HG03460 (cell line): ENCODE data around the gene TRIM74.
"Not testable (repeated sequence)": the region's sequence is repeated elsewhere in the genome, so short reads cannot be mapped to it uniquely, and the experiment has no call there.

Experiments
- ATAC-seq: cut with Tn5 transposase; IDR thresholded peaks from one replicate; pipeline ENCODE4 v1.9.1; 2021; ENCODE audit not compliant: unreplicated experiment

TRIM74 gene

DNA sequence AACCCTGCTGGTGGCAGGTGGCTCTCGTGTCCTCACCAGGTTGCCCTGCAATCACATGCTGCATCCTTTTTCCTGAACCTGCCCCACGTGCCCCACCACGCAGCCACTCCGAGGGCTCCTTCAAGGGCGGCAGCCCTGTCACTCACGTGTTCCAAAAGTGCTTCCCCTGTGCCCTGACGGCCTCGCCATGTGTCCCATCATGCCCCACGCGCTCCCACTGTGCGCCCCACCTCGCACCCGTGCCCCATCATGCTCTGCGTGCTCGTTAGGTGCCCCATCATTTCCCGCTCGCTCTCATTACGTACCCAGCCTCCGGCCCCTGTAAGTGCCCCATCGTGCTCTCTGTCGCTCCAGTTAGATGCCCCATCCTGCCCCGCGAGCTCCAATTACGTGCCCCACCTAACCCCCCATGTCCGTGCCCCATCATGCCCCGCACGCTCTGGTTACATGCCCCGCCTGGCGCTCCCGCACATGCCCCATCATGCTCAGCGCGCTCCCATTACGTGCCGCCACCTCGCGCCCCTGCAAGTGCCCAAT lies at the start of gene TRIM74:
Gene TRIM74 (minus strand): TSS at position 487 of the 537 bp plus-strand sequence. CDS start 3,309 bp downstream, outside the sequence.
- not testable (repeated sequence) for ATAC-seq

DNA sequence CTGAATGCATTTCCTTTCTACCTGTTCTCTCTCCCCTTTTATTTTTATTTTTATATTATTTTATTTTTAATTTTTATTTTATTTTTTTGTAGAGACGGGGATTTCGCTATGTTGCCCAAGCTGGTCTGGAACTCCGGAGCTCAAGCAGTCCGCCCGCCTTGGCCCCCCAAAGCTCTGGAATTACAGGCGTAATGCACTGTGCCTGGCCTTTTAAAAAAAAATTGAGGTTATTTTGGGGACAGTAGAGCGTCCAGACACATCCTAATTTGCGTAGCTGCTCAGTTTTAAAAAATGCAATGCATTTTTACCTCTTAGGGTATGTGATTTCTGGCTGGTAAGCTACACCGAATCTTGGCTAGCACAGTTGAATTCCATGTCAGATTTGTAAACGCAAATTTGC lies 37.2 kb upstream of the TRIM74 start:
- not testable (repeated sequence) for ATAC-seq

DNA sequence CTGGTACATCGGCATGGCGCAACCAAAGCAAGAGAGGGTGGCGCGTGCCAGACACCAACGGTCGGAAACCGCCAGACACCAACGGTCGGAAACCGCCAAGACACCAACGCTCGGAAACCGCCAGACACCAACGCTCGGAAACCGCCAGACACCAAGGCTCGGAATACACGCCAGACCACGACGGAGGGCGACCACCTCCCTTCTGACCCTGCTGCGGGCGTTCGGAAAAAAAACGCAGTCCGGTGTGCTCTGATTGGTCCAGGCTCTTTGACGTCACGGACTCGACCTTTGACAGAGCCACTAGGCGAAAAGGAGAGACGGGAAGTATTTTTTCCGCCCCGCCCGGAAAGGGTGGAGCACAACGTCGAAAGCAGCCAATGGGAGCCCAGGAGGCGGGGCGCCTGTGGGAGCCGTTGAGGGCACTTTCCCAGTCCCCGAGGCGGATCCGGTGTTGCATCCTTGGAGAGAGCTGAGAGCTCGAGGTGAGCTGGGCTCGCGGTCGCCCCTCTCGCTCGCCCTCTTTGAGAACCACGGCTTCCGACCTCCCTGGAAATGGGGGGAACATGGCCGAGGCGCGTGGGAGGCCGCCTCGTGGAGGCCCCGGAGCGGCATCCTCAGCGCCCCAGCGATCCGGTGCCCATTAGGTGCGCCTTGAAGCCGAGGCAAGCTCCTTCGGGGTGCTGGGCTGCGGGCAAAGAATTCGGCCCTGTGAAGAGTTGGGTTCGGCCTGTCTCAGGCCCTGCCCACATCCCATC lies 36.6 kb upstream of the TRIM74 start:
- peak; percentile 77 for ATAC-seq

DNA sequence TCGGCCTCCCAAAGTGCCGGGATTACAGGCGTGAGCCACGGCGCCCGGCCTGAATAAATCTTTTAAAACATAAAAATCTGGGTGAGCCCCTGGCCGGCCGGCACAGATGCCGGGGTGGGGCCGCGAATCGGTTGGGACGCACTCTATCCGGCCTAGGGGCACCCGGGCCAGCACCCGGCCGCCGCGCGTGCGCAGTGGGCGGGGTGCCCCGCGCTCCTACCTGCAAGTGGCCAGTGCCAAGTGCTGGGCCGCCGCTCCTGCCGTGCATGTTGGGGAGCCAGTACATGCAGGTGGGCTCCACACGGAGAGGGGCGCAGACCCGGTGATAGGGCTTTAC lies 36.1 kb upstream of the TRIM74 start:
- ATAC-seq = peak; percentile 82

DNA sequence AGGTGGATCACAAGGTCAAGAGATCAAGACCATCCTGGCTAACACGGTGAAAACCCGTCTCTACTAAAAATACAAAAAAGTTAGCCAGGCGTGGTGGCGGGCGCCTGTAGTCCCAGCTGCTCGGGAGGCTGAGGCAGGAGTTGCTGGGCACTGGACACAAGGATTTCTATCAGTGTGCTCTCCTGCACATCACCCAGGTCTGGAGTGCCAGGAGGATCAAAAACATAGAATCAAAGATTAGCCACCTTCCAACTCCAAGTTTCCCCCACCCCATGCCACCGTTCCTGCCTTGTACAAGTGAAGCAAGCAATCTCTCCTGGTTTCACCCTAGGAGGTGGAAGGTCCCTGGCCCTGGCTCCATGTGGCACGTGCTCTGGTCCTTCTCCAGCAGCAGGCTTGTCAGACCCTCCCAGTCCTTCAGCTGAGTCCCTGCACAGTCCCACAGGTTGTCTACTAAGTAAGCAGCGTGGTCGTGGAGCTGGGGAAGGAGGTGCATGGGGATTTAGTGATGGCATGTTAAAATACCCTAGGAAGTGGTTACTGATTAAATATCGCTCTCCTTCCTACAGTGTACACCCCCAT lies 28.7 kb upstream of the TRIM74 start:
- ATAC-seq = not testable (repeated sequence)

DNA sequence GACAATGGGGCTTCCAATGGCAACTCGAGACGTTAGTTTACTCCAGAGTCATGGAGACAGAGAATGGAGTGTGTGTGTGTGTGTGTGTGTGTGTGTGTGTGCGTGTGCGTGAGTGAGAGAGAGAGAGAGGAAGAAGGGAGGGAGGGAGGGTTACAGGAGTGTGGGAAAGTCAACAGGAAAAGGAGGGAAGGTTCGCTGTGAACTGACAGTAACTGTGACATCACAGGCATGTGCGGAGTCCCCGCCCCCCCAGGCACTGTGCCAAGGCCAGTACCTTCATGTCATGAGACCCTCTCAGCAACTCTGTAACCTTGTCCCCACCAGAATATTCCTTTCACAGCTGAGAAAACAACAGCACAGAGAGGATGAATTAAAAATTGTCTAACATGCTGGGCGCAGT lies 28.2 kb upstream of the TRIM74 start:
- not testable (repeated sequence) for ATAC-seq

DNA sequence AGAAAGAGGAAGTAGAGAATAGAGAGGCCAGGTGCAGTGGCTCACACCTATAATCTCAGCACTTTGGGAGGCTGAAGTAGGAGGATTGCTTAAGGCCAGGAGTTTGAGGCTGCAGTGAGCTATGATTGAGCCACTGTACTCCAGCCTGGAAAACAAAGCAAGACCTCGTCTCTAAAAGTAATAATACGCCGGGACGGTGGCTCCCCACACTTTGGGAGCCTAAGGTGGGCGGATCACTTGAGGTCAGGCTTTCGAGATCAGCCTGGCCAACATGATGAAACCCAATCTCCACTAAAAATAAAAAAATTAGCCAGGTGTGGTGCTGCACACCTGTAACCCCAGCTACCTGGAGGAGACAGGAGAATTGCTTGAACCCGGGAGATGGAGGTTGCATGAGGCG lies 26.2 kb upstream of the TRIM74 start:
- ATAC-seq = not testable (repeated sequence)

DNA sequence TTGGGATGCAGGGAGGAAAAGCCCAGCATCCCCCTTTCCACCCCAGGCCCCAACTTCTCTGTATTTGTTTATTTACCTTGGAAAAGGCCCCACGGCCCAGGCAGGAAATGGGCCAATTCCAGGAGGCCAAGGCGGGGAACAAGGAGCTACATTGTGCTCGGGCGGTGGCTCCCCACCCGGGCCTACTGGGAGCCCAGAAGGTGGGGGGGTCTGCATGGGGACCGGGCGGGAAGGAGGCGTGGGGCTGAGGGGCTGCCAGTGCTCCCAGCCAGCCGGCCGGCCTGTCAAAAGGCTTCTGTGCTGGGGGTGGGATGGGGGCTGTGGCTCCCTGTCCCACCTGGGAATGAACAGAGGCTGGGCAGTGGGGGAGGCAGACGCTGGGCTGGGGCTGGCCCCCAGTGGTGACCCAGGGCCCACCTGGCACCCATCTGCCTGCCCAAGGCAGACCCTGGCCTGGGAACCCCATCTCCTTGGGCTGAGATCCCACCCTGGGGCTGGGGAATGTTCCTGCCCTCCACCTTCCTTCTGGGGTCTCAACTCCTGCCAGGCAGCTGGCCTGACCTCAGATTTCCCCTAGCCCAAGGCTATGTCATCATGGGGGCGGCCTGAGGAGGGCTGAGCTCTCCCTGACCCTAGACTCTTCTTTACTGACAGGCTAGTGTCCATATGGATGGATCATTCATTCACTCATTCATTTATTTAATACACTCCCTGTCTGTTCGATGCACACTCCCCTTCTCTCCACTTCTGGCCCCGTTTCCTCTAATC lies 21.1 kb upstream of the TRIM74 start:
- ATAC-seq = not testable (repeated sequence)

DNA sequence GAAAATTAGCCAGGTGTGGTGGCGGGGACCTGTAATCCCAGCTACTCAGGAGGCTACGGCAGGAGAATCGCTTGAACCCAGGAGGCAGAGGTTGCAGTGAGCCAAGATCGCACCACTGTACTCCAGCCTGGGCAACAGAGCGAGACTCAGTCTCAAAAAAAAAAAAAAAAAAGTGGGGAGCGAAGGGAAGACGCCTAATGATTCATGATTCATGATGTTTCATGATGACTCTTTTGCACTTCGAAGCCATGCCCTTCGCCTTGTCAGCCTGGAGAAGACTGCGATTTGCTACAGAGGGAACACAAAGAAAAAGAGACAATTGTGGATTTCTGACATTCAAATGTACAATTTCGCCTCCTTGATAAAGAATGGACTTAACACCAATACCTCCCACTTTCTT lies 12.8 kb upstream of the TRIM74 start:
- ATAC-seq = not testable (repeated sequence)

DNA sequence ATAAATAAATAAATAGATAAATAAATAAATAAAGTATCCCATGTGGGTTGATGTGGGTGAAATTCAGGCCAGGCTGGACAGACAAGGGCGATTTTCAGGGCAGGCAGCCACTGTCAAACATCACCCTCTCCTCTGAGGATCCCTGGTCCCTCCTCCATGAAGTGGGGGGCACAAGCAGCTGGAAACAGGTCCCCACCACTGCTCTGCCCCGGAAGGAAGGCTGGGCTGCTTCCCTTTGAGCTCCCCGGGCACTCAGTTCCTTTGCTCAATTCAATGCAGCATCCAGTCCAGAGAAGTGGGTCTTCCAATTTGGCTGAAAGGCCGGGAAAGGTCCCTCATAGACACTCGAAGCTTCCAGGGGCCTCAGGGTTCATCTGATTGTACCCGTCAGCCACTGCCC lies 11.1 kb upstream of the TRIM74 start:
- ATAC-seq = not testable (repeated sequence)

DNA sequence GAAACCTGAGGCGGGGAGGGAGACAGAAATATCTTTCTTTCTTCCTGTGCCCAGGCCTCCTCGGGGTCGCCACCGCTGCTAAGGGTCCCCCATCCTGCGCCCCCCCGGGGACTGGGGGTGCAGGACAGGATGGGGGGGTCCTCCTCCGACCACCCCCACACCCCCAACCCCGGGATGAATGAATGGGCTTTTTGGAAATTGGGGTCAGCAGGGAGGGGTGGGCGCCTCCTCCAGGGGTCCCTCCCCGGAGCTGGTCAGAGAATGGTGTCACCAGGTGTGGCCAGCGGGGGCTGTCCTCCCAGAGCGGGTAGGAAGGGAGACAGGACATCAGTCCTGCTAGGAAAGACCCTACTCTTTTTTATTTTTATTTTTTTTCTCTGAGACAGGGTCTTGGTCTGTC lies 7.2 kb upstream of the TRIM74 start:
- not testable (repeated sequence) for ATAC-seq

DNA sequence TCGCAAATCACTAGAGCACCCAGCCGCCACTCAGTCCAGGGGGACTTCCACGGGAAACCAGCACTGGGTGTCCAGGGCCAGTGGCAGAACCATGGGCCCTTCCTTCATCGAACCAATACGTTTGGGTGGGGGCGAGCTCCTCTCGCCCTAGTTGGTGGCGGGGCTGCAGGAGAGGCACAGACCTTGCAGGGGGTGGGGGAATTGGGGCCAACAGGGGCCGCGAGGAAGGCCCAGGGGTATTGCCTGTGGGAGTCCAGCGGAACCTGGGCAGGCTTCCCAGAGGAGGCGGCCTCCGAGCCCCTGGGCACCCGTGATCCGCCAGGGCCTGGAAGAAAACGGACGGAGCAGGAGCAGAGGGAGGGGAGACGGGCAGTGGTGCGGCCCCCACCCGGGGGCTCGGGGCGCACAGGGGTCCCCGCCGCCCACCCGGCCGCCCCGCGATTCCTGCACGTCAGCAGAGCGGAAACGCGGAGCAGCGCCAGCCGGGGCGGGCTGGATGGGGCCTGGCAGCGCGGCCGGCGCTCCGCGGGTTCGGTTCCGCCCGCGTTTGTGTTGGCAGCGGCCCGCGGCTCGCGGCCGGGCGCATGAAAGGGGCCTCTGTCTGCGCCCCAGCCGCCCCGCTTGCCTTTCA lies 6.5 kb upstream of the TRIM74 start:
- ATAC-seq = not testable (repeated sequence)

DNA sequence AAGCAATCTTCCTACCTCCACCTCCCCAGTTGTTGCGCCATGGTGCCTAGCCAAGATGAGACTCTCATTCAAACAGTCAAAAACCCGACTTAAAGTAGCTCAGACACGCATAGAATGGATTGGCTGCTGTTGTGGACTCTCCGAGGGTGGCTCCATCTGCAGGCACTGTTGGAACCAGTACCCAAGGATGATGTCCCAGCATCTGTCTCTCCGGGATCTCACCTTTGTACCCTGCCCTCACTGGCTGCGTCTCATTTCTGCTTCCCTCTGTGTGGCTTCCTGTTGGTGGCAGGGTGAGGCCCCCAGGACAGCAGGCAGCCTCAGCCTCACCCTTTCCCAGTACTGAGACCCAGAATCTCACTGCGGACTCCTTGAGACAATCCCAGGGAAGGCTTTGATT lies 5.5 kb upstream of the TRIM74 start:
- ATAC-seq = not testable (repeated sequence)

DNA sequence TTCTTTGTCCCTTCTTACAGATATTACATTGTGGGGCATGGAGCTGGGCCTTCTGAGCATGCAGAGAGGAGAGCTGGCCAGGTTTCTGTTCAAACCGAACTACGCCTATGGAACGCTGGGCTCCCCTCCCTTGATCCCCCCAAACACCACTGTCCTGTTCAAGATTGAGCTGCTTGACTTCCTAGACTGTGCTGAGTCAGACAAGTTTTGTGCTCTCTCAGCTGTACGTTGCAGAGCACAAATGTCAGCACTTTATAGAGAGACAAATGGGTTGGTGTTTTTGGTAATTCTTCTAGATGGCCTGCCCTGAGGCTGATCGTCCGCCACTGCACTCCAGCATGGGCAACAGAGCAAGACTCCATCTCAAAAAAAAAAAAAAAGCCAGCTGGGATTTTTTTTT lies 2.2 kb upstream of the TRIM74 start:
- not testable (repeated sequence) for ATAC-seq

DNA sequence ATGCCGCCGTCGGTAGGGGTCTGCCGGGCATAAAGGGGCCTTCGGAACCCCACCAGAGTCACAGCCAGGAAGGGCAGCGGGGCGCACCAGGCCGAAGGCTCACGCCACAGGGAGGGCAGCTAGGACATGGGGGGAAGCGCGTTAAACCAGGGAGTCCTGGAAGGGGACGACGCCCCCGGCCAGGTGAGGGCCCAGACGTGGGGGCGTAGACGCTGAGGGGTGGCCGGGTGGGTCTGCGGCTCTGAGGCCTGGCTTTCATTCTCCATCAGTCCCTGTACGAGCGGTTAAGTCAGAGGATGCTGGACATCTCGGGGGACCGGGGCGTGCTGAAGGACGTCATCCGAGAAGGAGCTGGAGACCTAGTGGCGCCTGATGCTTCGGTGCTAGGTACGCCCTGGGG lies 422 bp upstream of the TRIM74 start:
- not testable (repeated sequence) for ATAC-seq

DNA sequence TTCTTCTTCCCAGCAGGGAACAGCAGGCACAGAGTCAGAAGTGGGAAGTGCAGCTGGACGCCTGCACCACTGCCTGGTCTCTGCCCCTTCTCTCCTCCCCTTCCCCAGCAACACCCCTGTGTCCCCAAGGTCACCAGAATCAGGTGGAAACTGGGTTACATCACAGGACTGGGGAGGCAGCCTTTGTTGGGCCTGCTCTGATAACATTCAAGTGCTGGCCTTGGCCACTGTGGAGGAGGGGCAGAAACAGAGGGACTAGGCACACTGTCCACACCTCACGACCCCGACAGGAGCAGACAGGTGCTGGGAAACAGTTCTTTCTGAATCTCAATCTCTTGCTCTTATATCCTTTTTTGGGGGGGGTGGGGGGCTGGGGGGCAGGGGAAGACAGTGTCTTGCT lies 2.4 kb downstream of the TRIM74 start:
- ATAC-seq = not testable (repeated sequence)

DNA sequence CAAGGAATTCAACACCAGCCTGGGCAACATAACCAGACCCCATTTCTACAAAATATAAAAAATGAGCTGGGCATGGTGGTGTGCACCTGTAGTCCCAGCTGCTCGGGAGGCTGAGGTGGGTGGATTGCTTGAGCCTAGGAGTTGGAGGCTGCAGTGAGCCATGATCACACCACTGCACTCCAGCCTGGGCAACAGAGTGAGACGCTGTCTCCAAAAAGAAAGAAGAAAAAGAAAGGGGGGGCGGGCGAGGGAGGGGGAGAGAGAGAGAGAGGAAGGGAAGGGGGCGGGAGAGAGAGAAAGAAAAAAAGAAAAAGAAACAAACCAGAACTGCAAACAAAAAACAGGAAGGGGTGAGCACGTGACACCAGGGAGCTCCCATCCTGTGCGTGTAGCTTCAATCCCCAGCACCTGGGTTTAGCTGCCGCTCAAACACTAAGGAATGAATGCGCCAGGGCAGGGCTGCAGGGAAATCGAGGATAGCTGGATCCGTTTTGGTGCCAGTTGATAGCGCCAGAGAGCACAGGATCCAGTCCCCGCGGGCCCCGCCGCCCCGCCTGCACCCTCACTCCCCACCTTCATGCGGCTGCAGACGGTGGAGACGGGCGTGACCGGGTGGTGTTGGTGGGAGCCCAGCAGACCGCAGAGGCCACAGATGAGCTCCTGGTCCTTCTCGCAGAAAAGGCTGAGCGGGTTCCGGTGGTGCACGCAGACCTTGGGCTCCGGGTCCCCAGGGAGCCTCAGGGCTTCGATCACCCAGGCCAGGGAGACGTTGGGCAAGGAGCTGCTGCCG lies 3.9 kb downstream of the TRIM74 start:
- ATAC-seq = peak; percentile 63

DNA sequence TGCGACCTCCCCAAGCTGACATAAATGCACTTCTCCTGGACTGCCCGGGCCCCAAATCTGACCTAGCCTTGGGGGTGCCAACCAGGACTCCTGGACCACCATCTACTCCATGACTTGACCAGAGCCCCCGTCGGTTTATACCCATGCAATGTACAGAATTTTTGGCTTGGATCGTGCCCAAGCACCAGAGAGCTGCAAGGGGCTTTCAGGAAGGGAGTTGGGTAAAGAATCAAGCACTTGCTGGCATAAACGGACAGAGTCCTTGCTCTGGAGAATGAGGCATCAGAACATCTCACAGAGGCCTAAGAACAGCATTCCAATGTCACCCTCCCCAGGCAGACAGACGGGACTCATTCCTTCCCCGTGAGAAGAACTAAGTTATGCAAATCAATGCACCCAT lies 6.2 kb downstream of the TRIM74 start:
- not testable (repeated sequence) for ATAC-seq

DNA sequence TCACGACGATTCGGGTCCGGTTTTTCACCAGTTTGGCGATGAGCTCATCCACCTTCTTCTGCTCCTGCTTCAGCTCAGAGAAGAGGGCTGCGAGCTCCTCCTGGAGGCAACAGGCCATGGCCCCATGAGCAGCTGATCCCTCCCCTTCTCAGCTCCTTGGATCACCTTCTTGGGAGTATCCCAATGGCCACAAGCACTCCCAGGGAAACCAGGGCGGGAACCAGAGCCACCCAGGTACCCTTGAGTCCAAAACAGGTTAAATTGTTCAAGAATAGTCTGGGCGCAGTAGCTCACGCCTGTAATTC lies 8.0 kb downstream of the TRIM74 start:
- not testable (repeated sequence) for ATAC-seq

DNA sequence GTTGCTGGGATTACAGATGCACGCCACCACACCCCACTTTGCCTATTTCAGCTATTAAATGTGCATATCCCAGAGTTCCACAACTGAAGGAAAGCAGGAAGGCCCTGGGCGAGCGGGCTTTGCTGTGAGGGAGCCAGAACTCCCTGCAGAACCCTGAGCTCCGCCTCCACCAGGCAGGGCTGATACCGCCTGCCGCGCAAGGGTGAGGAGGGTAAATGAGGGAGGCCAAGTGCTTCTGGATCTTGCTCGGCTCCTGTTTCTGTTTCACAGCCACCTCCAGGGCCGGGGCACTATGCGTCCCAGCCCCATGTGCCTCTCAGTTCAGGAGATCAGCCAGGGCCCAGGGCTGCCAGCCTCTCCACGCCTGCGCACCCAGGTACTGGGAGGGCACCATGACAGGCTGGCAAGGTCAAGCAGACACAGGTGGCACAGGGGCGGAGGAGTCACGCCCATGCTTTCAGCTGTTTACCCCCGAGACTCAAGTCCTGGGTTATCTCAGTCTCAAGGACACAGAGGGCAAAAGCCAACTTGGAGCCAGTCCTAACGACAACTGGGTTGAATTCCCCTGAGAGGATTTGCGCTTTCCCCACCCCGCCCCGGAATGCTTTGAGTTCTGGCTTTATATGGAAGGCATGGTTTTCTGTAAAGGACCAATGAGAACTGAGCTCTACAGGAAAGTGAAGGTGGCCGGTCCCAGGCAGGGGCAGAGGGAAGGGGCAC lies 8.5 kb downstream of the TRIM74 start:
- ATAC-seq = not testable (repeated sequence)
